ENCODE results near the gene SEC14L1.
A peak's percentile ranks its signal among the peaks of the same experiment; 100 is the strongest.

The SEC14L1 gene

GRCh38 chr17:77144227-77144626 lies 3.5 kb downstream of the SEC14L1 start:
- ChIA-PET POLR2A (no interaction called here), CTCF (interaction anchor here (1.4 to 3.4 kb wide), 4 partner anchors 33 to 64 kb away, joined by 3 to 21 read pairs (median 4); no protein-coding TSS in a partner anchor)

DNA sequence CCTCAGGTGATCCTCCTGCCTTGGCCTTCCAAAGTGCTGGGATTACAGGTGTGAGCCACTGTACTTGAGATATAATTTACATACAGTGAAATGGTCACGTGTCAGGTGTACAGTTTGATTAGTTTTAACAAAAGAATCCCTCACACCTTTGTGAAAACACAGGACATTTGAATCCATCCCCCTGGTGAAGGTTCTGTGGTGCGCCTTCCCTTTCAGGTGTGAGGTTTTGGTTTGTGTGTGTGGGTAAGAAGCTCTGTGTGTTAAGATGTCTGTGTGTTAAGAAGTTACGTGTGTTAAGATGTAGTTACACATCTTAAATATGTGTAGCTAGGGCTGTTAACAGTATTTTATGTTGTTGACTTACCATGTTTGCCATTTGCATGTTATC lies 4.4 kb downstream of the SEC14L1 start:
- CTCF ChIA-PET: interaction anchor here (0.8 to 3.4 kb wide), 10 partner anchors 10 to 63 kb away, joined by 3 to 21 read pairs (median 3); no protein-coding TSS in a partner anchor
- POLR2A ChIA-PET: no interaction called here
- no peak for TF ChIP-seq CTCF (IDR thresholded peaks at IDR 0.05; ENCODE audit: control extremely low read depth, extremely low read depth, low read depth, missing control alignments)
- no peak for DNase-seq (ENCODE audit: extremely low spot score)

More at GRCh38 chr17:77144227-77144626, 3.5 kb downstream of the SEC14L1 start:
- DNase-seq (ENCODE audit: extremely low spot score): no peak
- TF ChIP-seq CTCF (IDR thresholded peaks at IDR 0.05; ENCODE audit: control extremely low read depth, extremely low read depth, low read depth, missing control alignments): no peak

DNA sequence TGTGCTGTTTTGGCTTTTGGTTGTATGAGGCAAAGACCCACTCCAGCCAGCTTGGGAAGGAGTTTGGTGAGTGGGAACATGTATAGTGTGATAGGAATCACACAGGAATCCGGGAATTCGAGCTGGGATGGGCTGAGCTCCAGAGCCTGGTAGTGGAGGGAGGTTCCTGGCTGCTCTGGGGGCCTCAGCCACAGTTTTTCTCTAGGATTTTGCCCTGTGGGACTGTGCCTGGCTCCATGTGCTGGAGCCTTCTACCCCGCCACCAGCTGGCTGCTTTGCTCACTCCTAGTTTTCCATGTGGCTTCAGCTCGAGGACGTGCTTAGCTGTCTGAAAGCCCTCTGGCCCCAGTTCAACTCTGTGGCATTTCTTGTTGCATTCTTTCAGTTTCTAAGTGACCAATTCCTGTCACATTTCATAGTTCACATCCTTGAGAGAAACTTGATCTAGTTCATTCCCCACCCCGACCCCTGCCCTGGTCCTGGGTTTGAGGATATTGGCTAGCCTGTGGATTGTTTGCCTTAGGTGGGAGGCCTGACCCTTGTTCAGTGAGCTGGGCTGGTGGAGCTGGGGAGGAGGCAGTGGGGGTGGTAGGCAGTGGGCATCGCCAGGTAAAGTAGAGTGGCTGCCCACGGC lies 5.0 kb downstream of the SEC14L1 start:
- DNase-seq (ENCODE audit: extremely low spot score): peak; percentile 63

GRCh38 chr17:77146246-77146632 lies 5.5 kb downstream of the SEC14L1 start:
- ChIA-PET CTCF (interaction anchor here (1.0 to 3.4 kb wide), 5 partner anchors 9 to 60 kb away, joined by 3 to 21 read pairs (median 3); no protein-coding TSS in a partner anchor), POLR2A (no interaction called here)
- no peak for TF ChIP-seq CTCF (IDR thresholded peaks at IDR 0.05; ENCODE audit: control extremely low read depth, extremely low read depth, low read depth, missing control alignments)
- no peak for DNase-seq (ENCODE audit: extremely low spot score)

More for the DNA sequence above, 5.0 kb downstream of the SEC14L1 start:
- CTCF ChIA-PET: interaction anchor here (0.8 to 3.4 kb wide), 9 partner anchors 10 to 62 kb away, joined by 3 to 21 read pairs (median 3); no protein-coding TSS in a partner anchor
- no peak for TF ChIP-seq CTCF (IDR thresholded peaks at IDR 0.05; ENCODE audit: control extremely low read depth, extremely low read depth, low read depth, missing control alignments)
- POLR2A ChIA-PET: no interaction called here

GRCh38 chr17:77146882-77147281 lies 6.1 kb downstream of the SEC14L1 start:
- no peak for TF ChIP-seq CTCF (IDR thresholded peaks at IDR 0.05; ENCODE audit: control extremely low read depth, extremely low read depth, low read depth, missing control alignments)
- POLR2A ChIA-PET: no interaction called here

DNA sequence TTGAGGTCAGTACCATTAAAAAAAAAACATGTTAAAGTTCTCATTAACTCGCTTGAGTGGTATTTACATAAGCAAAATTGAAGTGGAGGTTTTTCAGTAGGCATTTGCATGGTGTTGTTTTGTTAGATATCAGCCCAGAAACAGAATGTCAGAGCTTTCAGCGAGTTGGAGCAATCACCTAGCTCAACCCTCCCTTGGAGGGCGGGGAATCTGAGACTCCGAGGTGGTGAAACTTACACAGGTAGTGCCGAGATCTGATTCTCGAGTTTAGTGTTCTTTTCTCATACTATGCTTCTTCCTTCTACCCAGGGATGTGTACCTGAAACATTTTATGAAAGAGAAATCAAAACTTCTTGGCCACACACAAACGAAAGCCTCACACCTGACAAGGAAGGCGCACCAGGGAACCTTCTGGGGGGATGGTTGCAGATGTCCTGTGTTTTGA lies 6.6 kb downstream of the SEC14L1 start:
- DNase-seq (ENCODE audit: extremely low spot score): peak; percentile 48
- ChIA-PET POLR2A (no interaction called here), CTCF (interaction anchor here (3.4 kb wide), 1 partner anchor 59 kb away, joined by 21 read pairs; no protein-coding TSS in a partner anchor)
- no peak for TF ChIP-seq CTCF (IDR thresholded peaks at IDR 0.05; ENCODE audit: control extremely low read depth, extremely low read depth, low read depth, missing control alignments)

More at GRCh38 chr17:77146882-77147281, 6.1 kb downstream of the SEC14L1 start:
- CTCF ChIA-PET: interaction anchor here (2.0 to 3.4 kb wide), 2 partner anchors 14 to 59 kb away, joined by 5 to 21 read pairs; no protein-coding TSS in a partner anchor
- no peak for DNase-seq (ENCODE audit: extremely low spot score)
